HL-60 (cell line): ENCODE measurements around the gene RBFOX2.

Source experiments
- DNase-seq, 2 experiments: peaks; one replicate each; pipeline ENCODE4 v3.0.0-alpha.2; 2010 to 2020; ENCODE audit warnings: low read depth in 1 of 2, low spot score in 1 of 2
- H3K27ac ChIP-seq: fragments of 250-450 bp; sonication (Bioruptor Pico); replicated peaks from 2 replicates; pipeline ENCODE4 v1.5.1; 2020; ENCODE audit warnings: mild to moderate bottlenecking, moderate library complexity
- H3K27me3 ChIP-seq: fragments of 250-450 bp; sonication (Bioruptor Pico); 2 replicates; pipeline ENCODE4 v1.5.1; 2021; ENCODE audit warnings: mild to moderate bottlenecking, moderate library complexity; ENCODE audit not compliant: insufficient read depth, poor library complexity, severe bottlenecking
- H3K4me3 ChIP-seq: replicated peaks from 2 replicates; pipeline ENCODE4 v1.5.1; 2011; ENCODE audit warnings: mild to moderate bottlenecking, control low read depth, low read length; ENCODE audit not compliant: insufficient read depth
- GABPA ChIP-seq: IDR thresholded peaks from 2 replicates; pipeline ENCODE4 v1.6.1; 2012; ENCODE audit warnings: low read depth
- POLR2AphosphoS5 ChIP-seq: IDR thresholded peaks from 2 replicates; pipeline ENCODE4 v1.6.1; 2012; ENCODE audit warnings: low read depth
- SPI1 ChIP-seq: IDR thresholded peaks from 2 replicates; pipeline ENCODE4 v1.6.1; 2012; ENCODE audit warnings: low read depth, mild to moderate bottlenecking, borderline replicate concordance
- TF ChIP-seq, protein P1 (sequence below): IDR thresholded peaks from one replicate; pipeline ENCODE4 v1.5.1; 2011; ENCODE audit warnings: low read length, control low read depth, inconsistent platforms; ENCODE audit not compliant: insufficient read depth
- TF ChIP-seq, protein P2 (sequence below): IDR thresholded peaks from 2 replicates; pipeline ENCODE4 v1.6.1; 2012; ENCODE audit warnings: low read depth; ENCODE audit not compliant: insufficient replicate concordance

RBFOX2 gene

DNA sequence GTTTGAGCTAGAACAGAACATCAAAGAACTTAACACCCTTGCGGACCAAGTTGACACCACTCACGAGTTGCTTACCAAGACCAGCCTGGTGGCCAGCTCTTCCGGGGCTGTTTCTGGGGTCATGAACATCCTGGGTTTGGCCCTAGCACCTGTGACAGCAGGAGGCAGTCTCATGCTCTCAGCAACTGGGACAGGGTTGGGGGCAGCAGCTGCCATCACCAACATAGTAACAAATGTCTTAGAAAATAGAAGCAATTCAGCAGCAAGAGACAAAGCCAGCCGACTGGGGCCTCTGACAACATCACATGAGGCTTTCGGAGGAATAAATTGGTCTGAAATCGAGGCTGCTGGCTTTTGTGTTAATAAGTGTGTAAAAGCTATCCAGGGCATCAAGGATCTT, 302.2 kb downstream of the RBFOX2 start:
- no peaks in the 10 kb centered on the region for H3K27me3 ChIP-seq
- no peak for DNase-seq
- no peak overlapping the region for H3K4me3 ChIP-seq
- H3K27ac ChIP-seq: no peak overlapping the region
- TF ChIP-seq, protein P1, sequence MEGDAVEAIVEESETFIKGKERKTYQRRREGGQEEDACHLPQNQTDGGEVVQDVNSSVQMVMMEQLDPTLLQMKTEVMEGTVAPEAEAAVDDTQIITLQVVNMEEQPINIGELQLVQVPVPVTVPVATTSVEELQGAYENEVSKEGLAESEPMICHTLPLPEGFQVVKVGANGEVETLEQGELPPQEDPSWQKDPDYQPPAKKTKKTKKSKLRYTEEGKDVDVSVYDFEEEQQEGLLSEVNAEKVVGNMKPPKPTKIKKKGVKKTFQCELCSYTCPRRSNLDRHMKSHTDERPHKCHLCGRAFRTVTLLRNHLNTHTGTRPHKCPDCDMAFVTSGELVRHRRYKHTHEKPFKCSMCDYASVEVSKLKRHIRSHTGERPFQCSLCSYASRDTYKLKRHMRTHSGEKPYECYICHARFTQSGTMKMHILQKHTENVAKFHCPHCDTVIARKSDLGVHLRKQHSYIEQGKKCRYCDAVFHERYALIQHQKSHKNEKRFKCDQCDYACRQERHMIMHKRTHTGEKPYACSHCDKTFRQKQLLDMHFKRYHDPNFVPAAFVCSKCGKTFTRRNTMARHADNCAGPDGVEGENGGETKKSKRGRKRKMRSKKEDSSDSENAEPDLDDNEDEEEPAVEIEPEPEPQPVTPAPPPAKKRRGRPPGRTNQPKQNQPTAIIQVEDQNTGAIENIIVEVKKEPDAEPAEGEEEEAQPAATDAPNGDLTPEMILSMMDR: no peak
- TF ChIP-seq, protein P2, sequence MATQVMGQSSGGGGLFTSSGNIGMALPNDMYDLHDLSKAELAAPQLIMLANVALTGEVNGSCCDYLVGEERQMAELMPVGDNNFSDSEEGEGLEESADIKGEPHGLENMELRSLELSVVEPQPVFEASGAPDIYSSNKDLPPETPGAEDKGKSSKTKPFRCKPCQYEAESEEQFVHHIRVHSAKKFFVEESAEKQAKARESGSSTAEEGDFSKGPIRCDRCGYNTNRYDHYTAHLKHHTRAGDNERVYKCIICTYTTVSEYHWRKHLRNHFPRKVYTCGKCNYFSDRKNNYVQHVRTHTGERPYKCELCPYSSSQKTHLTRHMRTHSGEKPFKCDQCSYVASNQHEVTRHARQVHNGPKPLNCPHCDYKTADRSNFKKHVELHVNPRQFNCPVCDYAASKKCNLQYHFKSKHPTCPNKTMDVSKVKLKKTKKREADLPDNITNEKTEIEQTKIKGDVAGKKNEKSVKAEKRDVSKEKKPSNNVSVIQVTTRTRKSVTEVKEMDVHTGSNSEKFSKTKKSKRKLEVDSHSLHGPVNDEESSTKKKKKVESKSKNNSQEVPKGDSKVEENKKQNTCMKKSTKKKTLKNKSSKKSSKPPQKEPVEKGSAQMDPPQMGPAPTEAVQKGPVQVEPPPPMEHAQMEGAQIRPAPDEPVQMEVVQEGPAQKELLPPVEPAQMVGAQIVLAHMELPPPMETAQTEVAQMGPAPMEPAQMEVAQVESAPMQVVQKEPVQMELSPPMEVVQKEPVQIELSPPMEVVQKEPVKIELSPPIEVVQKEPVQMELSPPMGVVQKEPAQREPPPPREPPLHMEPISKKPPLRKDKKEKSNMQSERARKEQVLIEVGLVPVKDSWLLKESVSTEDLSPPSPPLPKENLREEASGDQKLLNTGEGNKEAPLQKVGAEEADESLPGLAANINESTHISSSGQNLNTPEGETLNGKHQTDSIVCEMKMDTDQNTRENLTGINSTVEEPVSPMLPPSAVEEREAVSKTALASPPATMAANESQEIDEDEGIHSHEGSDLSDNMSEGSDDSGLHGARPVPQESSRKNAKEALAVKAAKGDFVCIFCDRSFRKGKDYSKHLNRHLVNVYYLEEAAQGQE: no peak
- TF ChIP-seq SPI1 (no peak), POLR2AphosphoS5 (no peak), GABPA (no peak)

DNA sequence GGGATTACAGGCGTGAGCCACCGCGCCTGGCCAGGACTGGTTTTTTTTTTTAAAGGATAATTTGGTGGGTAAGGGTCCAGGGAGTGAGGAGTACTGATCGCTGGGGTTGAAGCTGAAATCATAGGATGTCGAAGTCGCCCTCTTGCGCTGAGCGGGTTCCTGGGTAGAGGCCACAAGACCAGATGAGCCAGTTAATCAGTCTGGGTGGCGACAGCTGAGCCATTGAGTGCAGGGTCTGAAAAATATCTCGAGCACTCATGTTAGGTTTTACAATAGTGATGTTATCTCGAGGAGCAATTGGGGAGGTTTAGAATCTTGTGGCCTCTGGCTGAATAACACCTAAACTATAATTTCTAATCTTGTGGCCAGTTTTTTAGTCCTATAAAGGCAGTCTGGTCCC, 303.1 kb downstream of the RBFOX2 start:
- Histone ChIP-seq H3K27me3 (no peaks in the 10 kb centered on the region), H3K27ac (no peak overlapping the region), H3K4me3 (no peak overlapping the region)
- TF ChIP-seq POLR2AphosphoS5 (no peak), GABPA (no peak), SPI1 (no peak)
- TF ChIP-seq, protein P1: no peak
- TF ChIP-seq, protein P2: no peak
- DNase-seq: no peak

DNA sequence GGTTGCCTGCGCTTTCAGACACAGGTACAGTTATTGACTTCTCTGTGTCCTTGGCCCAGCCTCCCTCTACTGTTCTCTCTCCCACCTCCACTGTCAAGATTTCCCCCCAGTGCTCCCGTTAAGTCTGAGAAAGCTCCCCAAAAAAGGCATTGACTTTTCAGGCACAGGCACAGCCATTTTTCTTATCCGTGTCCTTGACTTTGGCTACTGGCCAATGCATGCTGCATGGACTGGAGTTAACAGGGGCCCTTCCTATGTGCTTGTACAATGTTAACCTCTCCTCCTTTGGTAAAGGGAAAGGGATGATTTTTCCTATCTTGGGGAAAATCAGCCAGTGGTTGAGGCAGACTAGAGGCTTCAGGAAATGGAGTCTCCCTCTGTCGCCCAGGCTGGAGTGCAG, 306.7 kb downstream of the RBFOX2 start:
- TF ChIP-seq, protein P2: no peak
- no peak for TF ChIP-seq GABPA
- no peak for TF ChIP-seq POLR2AphosphoS5
- TF ChIP-seq, protein P1: no peak
- TF ChIP-seq SPI1: no peak
- Histone ChIP-seq H3K27ac (no peak overlapping the region), H3K27me3 (no peaks in the 10 kb centered on the region), H3K4me3 (no peak overlapping the region)
- no peak for DNase-seq
